B cell (primary cell): ENCODE measurements around the gene C22orf15. TPM values are rescaled to one million over a fixed set of nuclear protein-coding genes. Genes with fewer than 3 reads are reported as not detected.

Source experiments
- ATAC-seq: fragments of 200-7000 bp; cut with Tn5 transposase; one replicate; pipeline ENCODE4 v1.10.0; 2021; ENCODE audit warnings: low read depth, mild to moderate bottlenecking, moderate number of reproducible peaks, moderate library complexity
- CTCF ChIA-PET: fragments of 350-600 bp; sonication (Branson Sonifier 250); formaldehyde crosslinking; loops from one replicate; lab custom pipeline; 2021; ENCODE audit warnings: antibody characterized with exemption, inconsistent platforms; lab: Charles Lee
- POLR2A ChIA-PET: fragments of 350-600 bp; sonication (Branson Sonifier 250); formaldehyde crosslinking; loops from one replicate; lab custom pipeline; 2021; ENCODE audit warnings: antibody characterized with exemption; lab: Charles Lee
- DNase-seq: peaks from one replicate; pipeline ENCODE4 v3.0.0; 2013
- H2AFZ ChIP-seq: 2 replicates; pipeline ENCODE4 v1.6.1; 2012; ENCODE audit warnings: mild to moderate bottlenecking, low read depth, low read length; ENCODE audit not compliant: insufficient read depth, poor library complexity, severe bottlenecking
- H3K27ac ChIP-seq, 2 donors: 1 replicate in 1 of 2; 2 replicates in 1 of 2; pipeline ENCODE4 v1.5.1; 2012 to 2013; ENCODE audit warnings: low read length in 2 of 2, mild to moderate bottlenecking in 2 of 2, moderate library complexity in 1 of 2
- H3K27me3 ChIP-seq, 4 experiments: fragments of 200-600 bp in 1 of 4; sonication (generic) in 1 of 4; replicated peaks in 1 of 4; 1 replicate in 2 of 4; 2 replicates in 2 of 4; pipeline versions ENCODE4 v1.6.1 to v1.7.0; 2013 to 2016; ENCODE audit warnings: low read length in 3 of 4, mild to moderate bottlenecking in 2 of 4, mixed read lengths in 1 of 4, moderate library complexity in 1 of 4; ENCODE audit not compliant: insufficient read depth in 4 of 4, control insufficient read depth in 3 of 4; ENCODE audit errors: control extremely low read depth in 1 of 4
- H3K36me3 ChIP-seq, 2 experiments: replicated peaks in 1 of 2; 1 replicate in 1 of 2; 2 replicates in 1 of 2; pipeline versions ENCODE4 v1.6.1 to v1.7.1; 2013; ENCODE audit warnings: low read length in 1 of 2; ENCODE audit not compliant: insufficient read depth in 2 of 2, control insufficient read depth in 1 of 2; ENCODE audit errors: control extremely low read depth in 1 of 2, extremely low read depth in 1 of 2
- H3K4me1 ChIP-seq, 2 donors: fragments of 200-600 bp in 1 of 2; sonication (generic) in 1 of 2; 1 replicate in 1 of 2; 2 replicates in 1 of 2; pipeline versions ENCODE4 v1.5.1 to v1.6.1; 2013 to 2017; ENCODE audit warnings: low read length in 2 of 2; ENCODE audit not compliant: control insufficient read depth in 2 of 2, insufficient read depth in 2 of 2
- H3K4me2 ChIP-seq: replicated peaks from 2 replicates; pipeline ENCODE3; 2012; ENCODE audit warnings: mild to moderate bottlenecking, low read depth, low read length; ENCODE audit not compliant: poor library complexity, severe bottlenecking
- H3K4me3 ChIP-seq, 5 experiments: fragments of 200-600 bp in 1 of 5; sonication (generic) in 1 of 5; 1 replicate in 3 of 5; 2 replicates in 2 of 5; pipeline versions ENCODE4 v1.5.1 to v1.7.0; 2011 to 2016; ENCODE audit warnings: low read length in 4 of 5, mild to moderate bottlenecking in 4 of 5, low read depth in 2 of 5, control low read depth in 1 of 5, moderate library complexity in 1 of 5; ENCODE audit not compliant: insufficient read depth in 1 of 5; ENCODE audit errors: control extremely low read depth in 1 of 5, extremely low read depth in 1 of 5
- H3K79me2 ChIP-seq: fragments of 200-600 bp; sonication (generic); one replicate; pipeline ENCODE4 v1.6.0; 2016; ENCODE audit warnings: low read length; ENCODE audit not compliant: control insufficient read depth, insufficient read depth
- H3K9ac ChIP-seq: fragments of 200-600 bp; sonication (generic); 2 replicates; pipeline ENCODE4 v1.6.1; 2017; ENCODE audit warnings: mild to moderate bottlenecking, low read length, moderate library complexity
- H3K9me3 ChIP-seq, 3 donors: one replicate each; pipeline versions ENCODE4 v1.6.1 to v1.7.1; 2013; ENCODE audit warnings: low read length in 2 of 3; ENCODE audit not compliant: control insufficient read depth in 2 of 3, insufficient read depth in 1 of 3; ENCODE audit errors: control extremely low read depth in 1 of 3
- H4K20me1 ChIP-seq: 2 replicates; pipeline ENCODE4 v1.6.0; 2012; ENCODE audit warnings: mild to moderate bottlenecking, low read length; ENCODE audit not compliant: insufficient read depth, control insufficient read depth, poor library complexity, severe bottlenecking
- H3K27ac Mint-ChIP-seq: one replicate; pipeline ENCODE4 v1.8.0; 2021; ENCODE audit warnings: mixed read lengths
- H3K27me3 Mint-ChIP-seq: one replicate; pipeline ENCODE4 v1.8.0; 2021; ENCODE audit warnings: mixed read lengths
- H3K4me1 Mint-ChIP-seq: one replicate; pipeline ENCODE4 v1.8.0; 2021; ENCODE audit warnings: mixed read lengths
- H3K4me3 Mint-ChIP-seq: one replicate; pipeline ENCODE4 v1.8.0; 2021; ENCODE audit warnings: mixed read lengths
- H3K9me3 Mint-ChIP-seq: one replicate; pipeline ENCODE4 v1.8.0; 2022; ENCODE audit warnings: mixed read lengths; ENCODE audit not compliant: insufficient read depth
- EZH2 ChIP-seq: IDR thresholded peaks from 2 replicates; pipeline ENCODE4 v1.6.1; 2012; ENCODE audit warnings: borderline replicate concordance, low read depth, mild to moderate bottlenecking, moderate library complexity, low read length; ENCODE audit not compliant: insufficient read depth, poor library complexity, severe bottlenecking
- WGBS: methylation state at CpG from one replicate; pipeline ENCODE4 v1.1.5; 2013; ENCODE audit warnings: missing lambda C conversion rate; ENCODE audit not compliant: insufficient coverage; 5-methylcytosine and 5-hydroxymethylcytosine counted together
- intact Hi-C: fragments of 100-400 bp; cut with micrococcal nuclease; formaldehyde crosslinking; loops from one replicate; pipeline ENCODE4 v1.10.0; 2022
- polyA plus RNA-seq: library from polyadenylated mRNA; depleted of rRNA; stranded (reverse); fragments of >200 nt; gene quantifications from 2 replicates; pipeline ENCODE4 v1.2.3, GENCODE V29; 2012
- total RNA-seq, 2 donors: library from RNA; stranded (reverse); fragments of 120-200 nt in 1 of 2; gene quantifications; 1 replicate in 1 of 2; 2 replicates in 1 of 2; pipeline versions ENCODE4 v1.2.3 to v1.2.4, GENCODE V29; 2013 to 2022
- TF ChIP-seq, protein P1 (sequence below): fragments of 200-600 bp; IDR thresholded peaks from one replicate; pipeline ENCODE4 v1.8.0; 2022; ENCODE audit warnings: antibody characterized with exemption, mild to moderate bottlenecking

The C22orf15 gene
- total and polyA plus RNA-seq, 2 donors (not counting 1 experiment from before 2014, with no cell fraction given) = 0.61 to 0.81 TPM

DNA sequence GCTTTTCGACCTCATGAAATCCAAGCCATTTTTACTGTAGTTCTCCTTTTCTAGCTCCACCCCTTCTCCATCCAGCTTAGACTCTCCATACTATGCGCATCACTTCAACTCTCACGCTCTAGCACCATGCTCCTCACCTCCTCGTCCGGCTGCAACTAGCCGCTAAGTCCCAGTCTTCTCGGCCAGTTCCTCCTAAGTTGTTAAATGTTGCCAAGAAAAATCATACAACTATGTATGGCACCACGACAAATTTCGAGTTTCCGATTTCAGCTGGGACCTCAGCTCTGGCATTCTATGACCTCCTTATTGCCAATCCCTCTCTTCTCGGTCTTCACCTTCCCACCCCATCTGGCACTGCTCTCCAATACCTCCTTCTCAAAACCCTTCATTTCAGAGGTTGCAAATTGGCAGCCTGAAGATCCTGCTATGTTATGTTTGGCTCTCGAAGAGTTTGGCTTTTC lies 12.9 kb upstream of the C22orf15 start:
- no peak overlapping the region for H3K9ac ChIP-seq
- POLR2A ChIA-PET = interaction anchor here (1.3 to 8.1 kb wide), 4 partner anchors 17 to 108 kb away, joined by 4 to 174 read pairs (median 8); partner anchors contain the start of genes C22orf15, CHCHD10, MMP11 and SLC2A11

DNA sequence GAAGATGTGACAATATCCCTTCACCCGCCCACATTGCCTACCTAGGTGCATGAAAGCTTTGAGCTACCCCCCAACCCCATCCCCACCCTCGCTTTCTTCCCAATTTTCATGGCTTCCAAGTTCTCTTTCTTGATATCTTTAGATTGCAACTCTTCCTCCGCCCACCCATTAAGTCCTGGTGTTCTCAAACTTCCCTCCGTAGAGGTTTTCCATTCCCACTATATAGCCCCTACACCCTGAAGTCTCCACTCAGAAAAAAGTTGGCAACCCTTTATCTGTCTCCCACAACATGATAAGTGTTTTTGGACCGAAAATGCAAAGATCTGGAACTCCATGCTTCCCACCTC lies 12.4 kb upstream of the C22orf15 start:
- 32% methylated on average over 5 of the region's 5 CpGs for WGBS
- ChIA-PET POLR2A (interaction anchor here (0.6 to 8.1 kb wide), 11 partner anchors 17 to 260 kb away, joined by 4 to 174 read pairs (median 13); partner anchors contain the start of genes C22orf15, CHCHD10, DERL3 and MMP11), CTCF (interaction anchor here (0.9 to 13.0 kb wide), 6 partner anchors 13 to 99 kb away, joined by 3 to 188 read pairs (median 4); partner anchors contain the start of genes C22orf15, CHCHD10 and MMP11)
- Histone ChIP-seq H3K36me3 (peaks cover 0 to 2% of the 10 kb centered on the region in 2 experiments), H4K20me1 (no peaks in the 10 kb centered on the region), H3K9me3 (no peaks in the 10 kb centered on the region), H3K4me1 (peaks cover 19 to 48% of the 10 kb centered on the region in 2 donors), H3K4me2 (peak overlapping the region; percentile 97), H2AFZ (peak overlapping the region; percentile 82), H3K27ac (peak overlapping the region; percentile 73 to 85), H3K79me2 (peaks cover 39% of the 10 kb centered on the region), H3K27me3 (no peaks in the 10 kb centered on the region), H3K4me3 (peak overlapping the region in 4 of 5 experiments; percentile 63 to 86 (median 65)), H3K9ac (peak overlapping the region; percentile 89)
- ATAC-seq = no peak
- intact Hi-C loops = loop anchor here (1.0 kb wide), 1 partner anchor 33 kb away; no protein-coding TSS in a partner anchor
- no peaks in the 10 kb centered on the region for H3K27me3 Mint-ChIP-seq
- peak overlapping the region; percentile 87 for H3K27ac Mint-ChIP-seq
- peaks cover 51% of the 10 kb centered on the region for H3K4me1 Mint-ChIP-seq
- no peaks in the 10 kb centered on the region for H3K9me3 Mint-ChIP-seq
- TF ChIP-seq, protein P1, sequence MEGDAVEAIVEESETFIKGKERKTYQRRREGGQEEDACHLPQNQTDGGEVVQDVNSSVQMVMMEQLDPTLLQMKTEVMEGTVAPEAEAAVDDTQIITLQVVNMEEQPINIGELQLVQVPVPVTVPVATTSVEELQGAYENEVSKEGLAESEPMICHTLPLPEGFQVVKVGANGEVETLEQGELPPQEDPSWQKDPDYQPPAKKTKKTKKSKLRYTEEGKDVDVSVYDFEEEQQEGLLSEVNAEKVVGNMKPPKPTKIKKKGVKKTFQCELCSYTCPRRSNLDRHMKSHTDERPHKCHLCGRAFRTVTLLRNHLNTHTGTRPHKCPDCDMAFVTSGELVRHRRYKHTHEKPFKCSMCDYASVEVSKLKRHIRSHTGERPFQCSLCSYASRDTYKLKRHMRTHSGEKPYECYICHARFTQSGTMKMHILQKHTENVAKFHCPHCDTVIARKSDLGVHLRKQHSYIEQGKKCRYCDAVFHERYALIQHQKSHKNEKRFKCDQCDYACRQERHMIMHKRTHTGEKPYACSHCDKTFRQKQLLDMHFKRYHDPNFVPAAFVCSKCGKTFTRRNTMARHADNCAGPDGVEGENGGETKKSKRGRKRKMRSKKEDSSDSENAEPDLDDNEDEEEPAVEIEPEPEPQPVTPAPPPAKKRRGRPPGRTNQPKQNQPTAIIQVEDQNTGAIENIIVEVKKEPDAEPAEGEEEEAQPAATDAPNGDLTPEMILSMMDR = no peak
- TF ChIP-seq EZH2 = no peak
- DNase-seq = no peak
- H3K4me3 Mint-ChIP-seq = peak overlapping the region; percentile 85

More for the DNA sequence above, 12.9 kb upstream of the C22orf15 start:
- Histone ChIP-seq H3K27me3 (no peaks in the 10 kb centered on the region), H4K20me1 (no peaks in the 10 kb centered on the region), H3K9me3 (no peaks in the 10 kb centered on the region), H3K27ac (no peak overlapping the region), H3K79me2 (peaks cover 42% of the 10 kb centered on the region), H3K36me3 (peaks cover 0 to 7% of the 10 kb centered on the region in 2 experiments), H3K4me2 (peak overlapping the region; percentile 97), H3K4me1 (peaks cover 15 to 44% of the 10 kb centered on the region in 2 donors), H3K4me3 (no peak overlapping the region), H2AFZ (no peak overlapping the region)
- 94% methylated on average over 12 of the region's 12 CpGs for WGBS
- peak overlapping the region; percentile 76 for H3K27ac Mint-ChIP-seq
- intact Hi-C loops = loop anchor here (1.0 kb wide), 1 partner anchor 33 kb away; no protein-coding TSS in a partner anchor
- peak; percentile 10 for DNase-seq
- H3K27me3 Mint-ChIP-seq = no peaks in the 10 kb centered on the region
- H3K4me1 Mint-ChIP-seq = peaks cover 48% of the 10 kb centered on the region
- ATAC-seq = no peak
- no peaks in the 10 kb centered on the region for H3K9me3 Mint-ChIP-seq
- TF ChIP-seq, protein P1 = no peak
- TF ChIP-seq EZH2 = no peak
- CTCF ChIA-PET = interaction anchor here (0.7 to 13.0 kb wide), 4 partner anchors 12 to 76 kb away, joined by 3 to 188 read pairs (median 6); partner anchors contain the start of genes C22orf15, CHCHD10 and MMP11
- H3K4me3 Mint-ChIP-seq = peak overlapping the region; percentile 85
